ENCODE results near the gene HIPK2. TPM values are rescaled to one million over a fixed set of nuclear protein-coding genes. Genes with fewer than 3 reads are reported as not detected.

Gene HIPK2
- 69.1 and 72.6 TPM in 2 replicates for total RNA-seq

GRCh38 chr7:139777948-139778841 lies at the start of gene HIPK2:
Gene HIPK2 (minus strand): TSS chr7:139777998. CDS start chr7:139777623, 375 bp downstream.

GRCh38 chr7:139523199-139523941 lies 254.4 kb downstream of the HIPK2 start, which contains the start of gene CLEC2L:
Gene CLEC2L (plus strand): TSS chr7:139523685. CDS start chr7:139523928, 243 bp downstream.

Other genes starting within 250 kb of the HIPK2 start
- 13.5 and 14.3 TPM in 2 replicates for gene TBXAS1, start 51.3 kb upstream of the HIPK2 start, total RNA-seq

All from cardiac ventricle fibroblast (primary cell).